GM19351 (cell line): ENCODE data around the gene PCID2.
"Not testable (repeated sequence)": the region's sequence is repeated elsewhere in the genome, so short reads cannot be mapped to it uniquely, and the experiment has no call there.

Experiments used
- ATAC-seq: cut with Tn5 transposase; IDR thresholded peaks from one replicate; pipeline ENCODE4 v1.9.1; 2021; ENCODE audit warnings: mild to moderate bottlenecking, moderate library complexity; ENCODE audit not compliant: unreplicated experiment

The PCID2 gene

DNA sequence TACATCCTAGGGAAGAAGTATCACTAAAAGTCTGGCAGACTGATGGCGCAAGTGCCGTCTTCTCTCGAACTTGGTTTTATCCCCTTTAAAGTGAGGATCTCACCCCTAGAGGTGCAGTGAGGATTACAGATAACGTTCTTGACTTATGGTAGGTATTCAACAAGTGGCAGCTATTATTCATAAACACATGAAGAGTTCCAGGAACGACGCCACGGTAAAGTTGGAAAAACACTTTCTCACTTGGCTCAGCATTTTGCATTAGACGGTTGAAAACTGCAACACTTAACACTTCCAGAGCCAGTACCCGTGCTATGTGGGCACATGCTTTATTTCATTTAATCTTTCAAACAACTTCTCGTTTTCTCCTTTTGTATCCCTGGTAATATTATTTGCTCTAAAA, 41.3 kb downstream of the PCID2 start:
- ATAC-seq, result no peak

DNA sequence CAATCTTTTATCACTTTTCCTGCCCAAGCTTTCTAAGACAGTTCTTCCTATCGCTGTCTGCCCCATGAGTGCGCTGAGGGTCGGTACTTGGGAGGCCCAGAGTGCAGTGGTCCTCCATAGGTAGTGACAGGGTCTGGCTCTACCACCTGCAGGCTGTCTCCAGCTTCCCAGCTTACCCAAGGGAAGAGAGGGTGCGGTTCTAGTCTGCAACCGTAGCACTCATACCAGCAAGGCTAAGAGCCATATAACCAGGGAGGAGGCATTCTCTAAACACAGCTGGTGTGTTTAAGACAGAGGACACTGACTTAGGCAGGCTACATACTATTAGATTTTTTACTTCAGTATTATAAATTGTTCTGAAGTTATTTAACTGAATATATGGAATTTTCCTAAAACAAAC, 41.8 kb downstream of the PCID2 start:
- no peak for ATAC-seq

DNA sequence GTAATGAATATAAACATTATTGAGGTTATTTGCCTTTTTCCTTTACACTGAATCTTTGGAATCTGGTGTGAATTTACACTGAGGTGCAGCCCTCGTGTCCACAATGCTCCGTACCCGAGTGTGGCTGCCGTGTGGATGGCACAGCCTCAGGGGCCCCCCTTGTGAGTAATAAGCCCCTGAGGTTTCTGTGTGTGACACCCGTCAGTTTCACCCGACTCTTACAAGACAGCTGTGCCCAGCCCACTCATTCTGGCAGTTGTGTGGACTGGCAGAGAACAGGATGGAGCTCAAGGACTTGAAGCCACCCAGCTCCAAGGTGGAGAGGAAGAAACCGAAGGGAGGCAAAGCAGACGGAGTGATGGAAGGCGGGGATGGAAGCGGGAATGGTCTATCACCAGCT, 42.2 kb downstream of the PCID2 start:
- ATAC-seq, result no peak

DNA sequence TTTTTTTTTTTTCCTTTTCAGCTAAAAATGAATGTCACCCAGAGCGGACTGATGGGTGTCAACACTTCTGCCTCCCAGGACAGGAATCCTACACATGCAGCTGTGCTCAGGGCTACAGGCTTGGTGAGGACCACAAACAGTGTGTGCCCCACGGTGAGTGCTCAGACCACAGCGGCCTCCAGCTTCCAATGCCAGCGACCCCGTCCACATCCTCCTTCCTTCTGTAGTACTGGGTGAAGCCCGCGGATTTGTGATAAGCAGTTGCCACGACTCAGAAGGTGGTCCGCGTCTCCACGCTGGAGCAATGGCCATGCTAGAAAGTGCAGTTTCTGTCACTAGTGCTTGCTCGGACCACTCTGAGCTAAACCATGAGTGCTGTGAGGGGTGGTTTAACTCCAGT, 44.0 kb downstream of the PCID2 start:
- ATAC-seq, result no peak

DNA sequence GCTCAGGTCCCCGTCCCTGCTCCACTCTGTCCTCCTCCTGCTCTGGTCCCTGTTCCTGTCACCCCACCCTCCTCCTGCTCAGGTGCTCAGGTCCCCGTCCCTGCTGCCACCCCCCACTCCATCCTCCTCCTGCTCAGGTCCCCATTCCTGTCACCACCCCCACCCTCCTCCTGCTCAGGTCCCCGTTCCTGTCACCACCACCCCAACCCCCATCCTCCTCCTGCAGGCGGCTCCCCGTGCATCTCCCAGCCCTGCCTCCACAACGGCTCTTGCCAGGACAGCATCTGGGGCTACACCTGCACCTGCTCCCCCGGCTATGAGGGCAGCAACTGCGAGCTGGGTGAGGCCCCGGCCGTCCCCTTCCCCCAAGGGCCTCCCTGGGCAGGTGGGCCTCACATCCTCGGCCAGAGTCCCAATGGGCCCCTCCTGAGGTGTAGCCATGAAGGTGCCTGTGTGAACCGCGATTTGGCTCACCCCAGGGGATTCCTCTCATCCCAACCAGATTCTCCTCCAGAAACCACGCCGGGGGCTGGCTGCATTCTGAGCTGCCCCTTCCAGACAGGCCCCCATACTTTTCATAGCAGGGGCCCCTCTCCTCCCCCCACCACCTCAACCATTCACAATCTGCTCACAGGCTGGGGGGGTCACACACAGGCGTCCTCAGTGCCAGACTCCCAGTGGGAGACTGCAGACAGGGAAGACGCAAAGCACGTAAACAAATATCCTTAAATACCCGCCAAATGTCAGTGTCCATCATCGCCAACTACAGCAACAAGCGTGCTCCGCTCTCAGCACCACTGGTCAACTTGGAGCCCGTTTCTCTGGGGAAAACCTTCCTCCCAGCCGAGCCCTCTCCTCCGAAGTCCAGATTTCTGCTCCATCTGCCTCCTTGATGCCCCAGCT, 45.4 kb downstream of the PCID2 start:
- no peak for ATAC-seq

DNA sequence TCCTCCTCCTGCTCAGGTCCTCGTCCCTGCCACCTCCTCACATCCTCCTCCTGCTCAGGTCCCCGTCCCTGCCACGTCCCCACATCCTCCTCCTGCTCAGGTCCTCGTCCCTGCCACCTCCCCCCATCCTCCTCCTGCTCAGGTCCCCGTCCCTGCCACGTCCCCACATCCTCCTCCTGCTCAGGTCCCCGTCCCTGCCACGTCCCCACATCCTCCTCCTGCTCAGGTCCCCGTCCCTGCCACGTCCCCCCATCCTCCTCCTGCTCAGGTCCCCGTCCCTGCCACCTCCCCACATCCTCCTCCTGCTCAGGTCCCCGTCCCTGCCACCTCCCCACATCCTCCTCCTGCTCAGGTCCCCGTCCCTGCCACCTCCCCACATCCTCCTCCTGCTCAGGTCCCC, 46.5 kb downstream of the PCID2 start:
- ATAC-seq, result not testable (repeated sequence)

DNA sequence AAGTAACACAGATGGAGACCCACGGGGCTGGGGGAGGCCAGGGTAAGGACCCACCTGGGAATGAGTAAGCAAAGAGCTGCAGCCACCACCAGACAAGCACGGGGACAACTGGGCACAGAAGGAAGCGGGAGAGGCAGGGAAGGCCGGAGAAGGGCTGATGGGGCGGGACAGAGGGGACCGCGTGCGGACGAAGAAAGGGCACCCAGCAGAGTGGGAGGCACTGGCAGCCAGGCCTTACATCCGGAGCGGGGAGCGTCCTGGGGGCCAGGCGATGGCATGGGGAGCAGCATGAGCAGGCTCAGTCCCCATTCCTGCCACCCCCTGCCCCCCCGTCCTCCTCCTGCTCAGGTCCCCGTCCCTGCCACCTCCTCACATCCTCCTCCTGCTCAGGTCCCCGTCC, 47.0 kb downstream of the PCID2 start:
- ATAC-seq, result no peak

DNA sequence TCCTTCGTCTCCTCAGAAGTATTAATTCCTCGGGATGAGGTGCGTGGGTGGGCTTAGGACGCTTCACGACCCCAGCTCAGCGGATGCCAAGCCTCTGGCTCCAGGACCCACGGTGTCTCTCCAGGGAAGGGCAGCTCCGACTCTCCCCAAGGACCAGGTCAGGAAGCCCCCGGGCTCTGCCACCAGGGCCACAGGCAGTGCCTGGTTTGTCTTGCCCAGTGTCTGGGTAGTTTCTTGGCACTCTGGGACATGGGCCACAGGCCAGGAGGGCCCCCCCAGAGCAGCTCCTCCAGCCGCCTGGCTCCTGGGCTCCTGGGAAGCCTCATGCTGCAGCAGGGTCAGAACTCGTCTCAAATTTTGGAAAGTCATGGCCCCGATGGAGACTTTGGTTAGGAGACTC, 47.5 kb downstream of the PCID2 start:
- ATAC-seq, result no peak

DNA sequence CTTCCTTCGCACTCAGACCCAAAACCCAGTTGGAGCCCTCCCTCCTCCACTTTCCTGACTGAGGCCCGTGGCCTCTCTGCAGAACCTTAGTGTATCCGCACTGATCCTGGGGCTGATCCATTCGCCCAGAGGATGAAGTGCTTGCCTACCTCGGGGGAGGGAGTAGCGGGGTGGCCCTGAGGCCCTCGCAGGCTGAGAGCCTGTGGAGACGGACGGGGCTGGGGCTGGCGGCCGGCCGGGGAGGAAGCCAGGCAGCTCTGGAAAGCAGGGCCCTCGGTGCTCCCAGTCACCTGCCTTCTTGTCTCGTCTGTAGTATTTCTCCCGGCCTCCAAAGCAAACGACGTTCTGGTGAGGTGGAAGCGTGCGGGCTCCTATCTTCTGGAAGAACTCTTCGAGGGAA, 48.8 kb downstream of the PCID2 start:
- ATAC-seq, result no peak

DNA sequence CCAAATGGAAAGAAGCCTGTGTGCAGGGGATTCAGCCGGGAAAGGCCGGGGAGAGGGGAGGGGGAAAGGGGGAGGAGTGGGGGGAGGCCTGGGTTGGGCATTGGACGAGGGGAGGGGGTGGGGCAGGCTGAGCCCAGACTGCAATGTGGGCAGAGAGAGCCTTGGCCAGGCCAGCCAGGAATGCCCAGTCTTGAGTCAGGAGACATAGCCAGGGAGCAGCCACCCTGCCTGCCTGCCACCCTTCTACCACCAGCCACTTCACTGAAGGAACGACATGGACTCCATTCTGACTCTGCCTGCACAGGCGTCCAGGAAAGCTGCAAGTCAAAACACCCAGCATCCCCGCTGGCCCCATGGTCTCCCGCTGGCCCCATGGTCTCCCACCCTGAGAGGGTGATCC, 49.5 kb downstream of the PCID2 start:
- no peak for ATAC-seq

DNA sequence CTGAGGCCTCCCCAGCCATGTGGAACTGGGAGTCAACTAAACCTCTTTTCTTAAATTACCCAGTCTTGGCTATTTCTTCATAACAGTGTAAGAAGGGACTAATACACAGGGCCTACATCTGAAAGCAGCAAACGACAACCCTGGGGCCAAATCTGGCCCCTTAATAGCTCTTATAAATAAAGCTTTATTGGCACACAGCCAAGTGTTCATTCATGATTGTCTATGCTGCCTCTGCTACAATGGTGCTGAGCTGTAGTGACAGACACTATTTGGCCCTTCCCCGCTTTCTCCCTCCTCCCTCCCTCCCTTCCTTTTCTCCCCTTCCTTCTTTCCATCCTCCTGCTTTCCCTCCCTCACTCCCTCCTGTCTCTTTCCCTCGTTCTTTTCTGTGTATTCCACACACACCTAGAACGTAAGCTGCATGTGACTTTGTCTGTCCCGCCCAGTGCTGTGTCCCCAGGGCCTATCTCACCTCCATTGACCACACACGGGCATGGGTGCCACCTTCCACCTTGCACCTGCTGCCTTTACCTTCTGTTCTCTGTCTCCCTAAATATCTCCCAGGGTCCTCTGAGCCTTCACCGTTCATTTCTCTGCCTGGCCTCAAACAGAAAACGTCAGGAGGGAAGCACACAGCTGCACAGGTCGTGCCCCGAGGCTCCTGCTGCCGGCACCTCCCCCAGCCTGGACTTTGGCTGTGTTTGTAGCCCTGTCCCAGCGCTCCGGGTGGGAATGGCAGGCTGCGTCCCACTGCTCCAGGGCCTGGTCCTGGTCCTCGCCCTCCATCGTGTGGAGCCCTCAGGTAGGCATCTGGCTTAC, 50.3 kb downstream of the PCID2 start, which contains the start of gene PROZ:
TSS of gene PROZ (plus strand) at position 720 of the 819 bp plus-strand sequence. CDS start at position 733, 13 bp downstream.
- no peak for ATAC-seq

DNA sequence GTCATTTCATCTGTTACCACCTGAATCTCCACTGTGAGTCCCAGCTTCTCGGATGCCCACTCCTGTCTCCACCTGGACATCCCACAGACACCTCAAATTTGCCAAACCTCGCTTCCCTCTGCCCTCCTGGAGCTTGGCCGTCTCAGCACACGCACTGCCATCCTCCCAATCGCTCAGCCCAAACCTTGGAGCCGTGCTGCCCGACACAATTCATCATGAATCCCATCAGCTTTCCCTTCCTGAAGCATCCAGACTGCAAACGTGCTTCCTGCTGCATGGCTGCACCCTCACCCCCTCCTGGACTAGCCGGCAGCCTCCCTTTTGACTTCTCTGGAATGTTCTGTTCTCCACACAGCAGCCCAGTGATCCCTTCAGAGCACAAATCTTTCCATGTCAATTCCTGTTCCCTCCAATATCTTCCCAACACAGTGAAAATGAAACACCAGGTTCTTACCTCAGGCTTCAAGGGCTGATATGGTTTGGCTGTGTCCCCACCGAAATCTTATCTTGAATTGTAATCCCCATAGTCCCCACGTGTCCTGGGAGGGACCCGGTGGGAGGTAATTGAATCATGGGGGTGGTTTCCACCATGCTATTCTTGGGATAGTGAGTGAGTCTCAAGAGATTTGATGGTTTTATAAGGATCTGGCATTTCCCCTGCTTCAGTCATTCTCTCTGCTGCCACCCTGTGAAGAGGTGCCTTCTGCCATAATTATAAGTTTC, 51.1 kb downstream of the PCID2 start:
- ATAC-seq, result no peak

DNA sequence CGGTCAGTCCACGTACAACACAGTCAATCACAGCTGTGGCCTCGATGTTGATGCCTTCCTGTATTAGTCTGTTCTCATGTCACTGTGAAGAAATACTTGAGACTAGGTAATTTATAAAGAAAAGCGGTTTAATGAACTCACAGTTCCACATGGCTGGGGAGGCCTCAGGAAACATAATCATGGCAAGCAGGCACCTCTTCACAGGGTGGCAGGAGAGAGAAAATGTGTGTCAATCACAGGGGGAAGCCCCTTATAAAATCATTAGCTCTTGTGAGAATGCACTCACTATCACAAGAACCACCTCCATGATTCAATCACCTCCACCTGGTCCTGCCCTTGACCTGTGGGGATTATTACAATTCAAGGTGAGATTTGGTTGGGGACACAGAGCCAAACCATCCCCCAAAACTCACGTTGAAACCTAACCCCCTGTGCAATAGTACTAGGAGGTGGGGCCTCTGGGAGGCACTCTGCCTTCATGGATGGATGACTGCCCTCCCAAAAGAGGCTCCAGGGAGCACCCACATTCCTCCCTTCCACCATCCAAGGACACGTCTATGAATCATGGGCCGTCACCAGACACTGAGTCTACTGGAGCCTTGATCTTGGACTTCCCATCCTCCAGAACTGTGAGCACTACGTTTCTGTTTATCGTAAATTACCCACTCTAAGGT, 52.4 kb downstream of the PCID2 start:
- no peak for ATAC-seq

DNA sequence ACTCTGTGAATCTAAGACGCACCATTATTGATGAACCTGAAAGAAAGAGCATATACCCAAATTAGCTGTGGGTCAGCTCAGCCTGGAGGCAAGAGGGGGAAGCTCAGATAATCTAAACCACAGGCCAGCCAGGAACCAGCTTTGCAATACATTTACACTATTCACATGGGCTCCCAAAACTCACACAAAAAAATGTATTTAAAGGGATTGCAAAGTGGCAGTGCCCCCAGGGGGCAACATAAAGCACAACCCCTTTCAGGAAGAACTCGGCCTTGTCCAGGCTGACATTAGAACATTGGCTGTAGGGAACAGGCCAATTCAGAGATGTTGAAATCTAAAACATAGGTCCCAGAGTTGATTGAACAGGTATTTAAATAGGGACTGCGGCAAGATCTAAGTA, 53.3 kb downstream of the PCID2 start:
- ATAC-seq, result no peak

DNA sequence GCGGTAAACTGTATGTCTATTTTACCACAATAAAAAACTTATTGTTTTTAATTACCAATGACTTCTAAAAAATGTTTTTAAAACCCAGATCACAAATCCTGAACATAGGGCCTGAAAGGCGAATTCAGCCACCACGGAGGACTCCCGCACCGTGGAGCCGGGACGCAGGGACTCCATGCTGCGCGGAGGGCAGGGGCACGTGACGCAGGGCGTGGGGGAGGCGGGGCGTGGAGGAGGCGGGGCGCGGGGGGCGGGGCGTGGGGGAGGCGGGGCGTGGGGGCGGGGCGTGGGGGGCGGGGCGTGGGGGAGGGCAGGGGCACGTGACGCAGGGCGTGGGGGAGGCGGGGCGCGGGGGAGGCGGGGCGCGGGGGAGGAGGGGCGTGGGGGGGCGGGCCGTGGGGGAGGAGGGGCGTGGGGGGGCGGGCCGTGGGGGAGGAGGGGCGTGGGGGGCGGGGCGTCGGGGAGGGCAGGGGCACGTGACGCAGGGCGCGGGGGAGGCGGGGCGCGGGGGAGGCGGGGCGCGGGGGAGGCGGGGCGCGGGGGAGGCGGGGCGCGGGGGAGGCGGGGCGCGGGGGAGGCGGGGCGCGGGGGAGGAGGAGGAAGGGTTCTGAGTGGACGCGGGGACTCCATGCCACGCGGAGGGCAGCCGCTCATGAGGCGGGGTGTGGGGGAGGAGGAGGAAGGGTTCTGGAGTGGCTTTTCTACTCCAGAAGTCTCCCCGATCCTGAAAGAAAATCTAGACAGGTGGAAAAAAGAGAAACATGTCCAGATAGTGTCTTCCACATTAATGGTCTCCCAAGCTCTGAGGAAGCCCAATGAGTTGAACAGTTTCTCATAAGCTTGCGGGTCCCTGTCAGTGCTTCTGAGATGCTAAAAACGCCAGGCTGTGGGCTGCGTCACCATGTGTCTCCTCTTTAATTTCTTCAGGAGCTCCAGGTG, 54.4 kb downstream of the PCID2 start:
- ATAC-seq, result no peak

DNA sequence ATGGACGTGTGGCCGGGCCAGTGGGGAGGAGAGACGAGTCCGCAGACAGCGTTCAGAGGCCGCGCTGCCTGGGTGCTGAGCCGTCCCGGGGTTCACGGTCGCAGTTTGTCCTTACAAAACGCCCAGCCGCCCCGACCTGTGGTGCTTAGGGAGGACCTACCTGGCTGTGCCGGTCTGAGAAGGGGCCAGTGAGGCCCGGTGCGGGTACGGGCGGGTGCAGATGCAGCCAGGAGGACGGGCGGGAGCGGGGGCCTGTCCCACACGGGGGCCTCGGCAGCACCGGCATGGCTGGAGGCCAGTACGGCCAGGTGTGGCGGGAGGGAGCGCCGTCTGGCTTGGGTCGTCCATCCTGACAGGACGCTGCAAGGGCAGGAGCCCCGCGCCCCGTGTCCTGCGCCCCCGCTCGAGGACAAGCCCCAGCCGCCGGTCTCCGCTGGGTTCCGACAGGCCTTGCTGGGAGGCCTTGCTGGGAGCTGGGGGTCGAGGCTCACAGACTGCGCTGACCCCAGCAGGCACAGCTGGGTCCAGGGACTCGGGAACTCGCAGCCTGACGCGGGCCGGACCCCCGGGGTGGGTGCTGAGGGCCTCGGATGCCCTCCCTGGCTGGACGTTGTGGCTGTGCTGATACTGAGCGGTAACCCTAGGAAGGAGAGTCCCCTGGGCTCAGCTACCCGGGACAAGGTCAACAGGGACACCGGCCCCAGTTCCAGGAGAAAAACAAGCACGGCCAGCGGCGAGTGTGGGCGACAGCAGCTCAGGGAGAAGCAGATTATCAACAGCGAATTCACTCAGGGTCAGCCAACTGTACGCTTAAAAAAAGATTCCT, 55.3 kb downstream of the PCID2 start:
- ATAC-seq, result no peak

DNA sequence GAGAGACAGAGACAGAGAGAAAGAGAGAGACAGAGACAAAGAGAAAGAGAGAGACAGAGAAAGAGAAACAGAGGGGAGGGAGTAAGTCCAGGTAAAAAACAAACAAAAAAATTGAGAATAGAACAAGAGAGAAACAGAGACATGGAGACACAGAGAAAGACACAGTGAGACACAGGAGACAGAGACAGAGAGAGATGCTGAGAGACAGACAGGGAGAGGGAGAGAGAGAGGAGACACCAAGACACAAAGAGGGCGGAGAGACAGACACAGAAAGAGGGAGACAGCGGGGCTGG, 55.8 kb downstream of the PCID2 start:
- ATAC-seq, result no peak

DNA sequence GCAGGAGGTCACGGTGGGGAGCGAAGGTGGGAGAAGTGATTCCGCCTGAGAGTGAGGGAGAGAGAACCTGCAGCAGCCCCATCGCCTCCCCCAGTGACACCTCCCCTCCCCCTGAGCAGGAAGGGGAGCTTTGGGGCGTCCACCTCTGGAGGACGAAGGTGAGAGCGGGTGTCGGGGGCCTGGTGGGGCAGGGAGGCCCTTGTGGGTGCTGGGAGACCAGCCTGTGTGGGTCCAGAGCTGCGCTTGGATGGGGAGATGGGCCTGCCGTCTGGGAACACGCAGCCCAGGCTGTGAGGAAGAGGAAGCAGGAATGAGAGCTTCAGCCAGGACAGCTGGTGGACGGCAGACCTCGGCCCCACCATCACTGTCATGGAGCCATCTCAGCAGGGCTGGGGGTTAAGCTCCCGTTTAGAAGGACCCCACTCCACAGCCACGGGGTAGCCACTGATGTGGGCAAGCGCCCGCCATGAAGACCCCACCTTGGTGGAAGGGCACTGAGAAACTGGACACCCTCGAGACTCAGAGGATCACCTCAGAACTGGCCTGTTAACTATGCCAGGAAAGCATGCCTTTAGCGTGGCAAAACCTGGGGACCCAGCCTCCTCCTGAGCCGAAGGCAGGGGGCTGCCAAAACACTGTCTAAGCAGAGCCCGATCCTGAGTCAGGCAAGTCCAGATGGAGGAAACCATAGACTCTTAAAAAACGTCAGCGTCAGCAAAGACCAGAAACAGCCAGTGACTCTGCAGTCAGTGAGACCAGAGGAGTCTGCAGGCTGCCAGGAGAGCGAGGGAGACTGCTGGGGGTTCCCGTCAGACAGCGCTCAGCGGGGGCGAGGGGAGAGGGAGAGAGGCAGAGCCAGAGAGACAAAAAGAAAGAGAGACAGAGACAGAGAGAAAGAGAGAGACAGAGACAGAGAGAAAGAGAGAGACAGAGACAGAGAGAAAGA, 56.5 kb downstream of the PCID2 start:
- no peak for ATAC-seq
